ENCODE measurements around the gene PPP2R1A.

DNA sequence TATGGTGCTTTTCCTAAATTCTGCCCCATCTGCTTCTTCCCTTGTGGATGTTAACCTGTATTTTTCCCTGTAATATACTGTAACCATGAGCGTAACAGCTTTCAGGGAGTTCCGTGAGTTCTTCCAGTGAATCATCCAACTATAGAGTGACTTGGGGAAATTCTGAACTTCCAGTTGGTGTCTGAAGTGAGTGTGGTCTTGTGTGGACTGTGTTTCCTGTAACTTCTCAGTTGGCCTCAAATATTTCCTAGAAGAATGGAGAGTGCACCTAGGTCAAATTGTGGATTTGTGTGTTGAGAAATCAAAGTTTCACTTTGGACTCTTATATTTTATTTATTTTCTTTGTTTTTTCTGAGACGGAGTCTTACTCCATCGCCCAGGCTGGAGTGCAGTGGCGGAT is 68.6 kb downstream of the PPP2R1A start:
- no peak for TF ChIP-seq EZH2phosphoT487 (IDR thresholded peaks at IDR 0.05; ENCODE audit: borderline replicate concordance)
- no peak for TF ChIP-seq POLR2A (IDR thresholded peaks at IDR 0.05; ENCODE audit: borderline replicate concordance, extremely low read depth, insufficient read depth, insufficient read length)
- TF ChIP-seq, protein P1, sequence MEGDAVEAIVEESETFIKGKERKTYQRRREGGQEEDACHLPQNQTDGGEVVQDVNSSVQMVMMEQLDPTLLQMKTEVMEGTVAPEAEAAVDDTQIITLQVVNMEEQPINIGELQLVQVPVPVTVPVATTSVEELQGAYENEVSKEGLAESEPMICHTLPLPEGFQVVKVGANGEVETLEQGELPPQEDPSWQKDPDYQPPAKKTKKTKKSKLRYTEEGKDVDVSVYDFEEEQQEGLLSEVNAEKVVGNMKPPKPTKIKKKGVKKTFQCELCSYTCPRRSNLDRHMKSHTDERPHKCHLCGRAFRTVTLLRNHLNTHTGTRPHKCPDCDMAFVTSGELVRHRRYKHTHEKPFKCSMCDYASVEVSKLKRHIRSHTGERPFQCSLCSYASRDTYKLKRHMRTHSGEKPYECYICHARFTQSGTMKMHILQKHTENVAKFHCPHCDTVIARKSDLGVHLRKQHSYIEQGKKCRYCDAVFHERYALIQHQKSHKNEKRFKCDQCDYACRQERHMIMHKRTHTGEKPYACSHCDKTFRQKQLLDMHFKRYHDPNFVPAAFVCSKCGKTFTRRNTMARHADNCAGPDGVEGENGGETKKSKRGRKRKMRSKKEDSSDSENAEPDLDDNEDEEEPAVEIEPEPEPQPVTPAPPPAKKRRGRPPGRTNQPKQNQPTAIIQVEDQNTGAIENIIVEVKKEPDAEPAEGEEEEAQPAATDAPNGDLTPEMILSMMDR (IDR thresholded peaks at IDR 0.05 in 2 of 3, conservative IDR thresholded peaks at IDR 0.05 in 1 of 3; ENCODE audit: borderline replicate concordance in 1 of 3, insufficient read depth in 1 of 3, low read depth in 2 of 3, low read length in 2 of 3): no peak
- TF ChIP-seq EGR1 (IDR thresholded peaks at IDR 0.05; ENCODE audit: low read depth): no peak
- no peak for TF ChIP-seq POLR2AphosphoS5 (IDR thresholded peaks at IDR 0.05; ENCODE audit: low read depth, low read length)
- TF ChIP-seq EZH2 (IDR thresholded peaks at IDR 0.05): no peak
- no peak for TF ChIP-seq YY1 (IDR thresholded peaks at IDR 0.05; ENCODE audit: extremely low read depth, insufficient replicate concordance, low read depth, low read length)
- TF ChIP-seq REST (IDR thresholded peaks at IDR 0.05; ENCODE audit: low read depth): no peak
- TF ChIP-seq SIN3A (IDR thresholded peaks at IDR 0.05; ENCODE audit: low read depth): no peak
- TF ChIP-seq JUND (IDR thresholded peaks at IDR 0.05): no peak
- no peak for TF ChIP-seq RAD21 (IDR thresholded peaks at IDR 0.05; ENCODE audit: low read depth)
- no peak for TF ChIP-seq SP1 (IDR thresholded peaks at IDR 0.05; ENCODE audit: low read depth)
- no peak for TF ChIP-seq SRF (IDR thresholded peaks at IDR 0.05; ENCODE audit: low read depth)
